Neural progenitor cell (in vitro differentiated cells): ENCODE data around the gene INSYN1. TPM values are rescaled to one million over a fixed set of nuclear protein-coding genes. Genes with fewer than 3 reads are reported as not detected.
A peak's percentile ranks its signal among the peaks of the same experiment; 100 is the strongest.

Source experiments
- DNase-seq: peaks from one replicate; pipeline ENCODE4 v3.0.0-alpha.2; 2016; ENCODE audit warnings: low spot score
- H2AFZ ChIP-seq: fragments of 200-600 bp; sonication (generic); replicated peaks from 2 replicates; pipeline ENCODE4 v1.6.1; 2016; ENCODE audit warnings: antibody characterized with exemption
- H3F3A ChIP-seq: fragments of 200-600 bp; sonication (generic); 2 replicates; pipeline ENCODE4 v1.6.1; 2016; ENCODE audit warnings: antibody characterized with exemption, low read depth
- H3K27ac ChIP-seq: fragments of 200-600 bp; sonication (generic); 2 replicates; pipeline ENCODE4 v1.5.1; 2016; ENCODE audit warnings: mild to moderate bottlenecking
- H3K27me3 ChIP-seq: fragments of 200-600 bp; sonication (generic); 2 replicates; pipeline ENCODE4 v1.6.1; 2016; ENCODE audit warnings: mild to moderate bottlenecking, moderate library complexity
- H3K36me3 ChIP-seq: fragments of 200-600 bp; sonication (generic); 2 replicates; pipeline ENCODE4 v1.5.1; 2016
- H3K4me1 ChIP-seq: fragments of 200-600 bp; sonication (generic); 2 replicates; pipeline ENCODE4 v1.6.1; 2016; ENCODE audit warnings: mixed run types
- H3K4me2 ChIP-seq: fragments of 200-600 bp; sonication (generic); 2 replicates; pipeline ENCODE4 v1.6.1; 2016
- H3K4me3 ChIP-seq: fragments of 200-600 bp; sonication (generic); 2 replicates; pipeline ENCODE4 v1.5.1; 2016
- H3K79me2 ChIP-seq: fragments of 200-600 bp; sonication (generic); 2 replicates; pipeline ENCODE4 v1.6.1; 2016; ENCODE audit warnings: low read depth
- H3K9ac ChIP-seq: fragments of 200-600 bp; sonication (generic); 2 replicates; pipeline ENCODE4 v1.6.1; 2016
- H3K9me3 ChIP-seq: fragments of 200-600 bp; sonication (generic); 2 replicates; pipeline ENCODE4 v1.5.1; 2016; ENCODE audit warnings: low read depth
- H4K20me1 ChIP-seq: fragments of 200-600 bp; sonication (generic); 2 replicates; pipeline ENCODE4 v1.6.1; 2016; ENCODE audit warnings: low read depth
- H3K27ac Mint-ChIP-seq: 3 replicates; pipeline ENCODE4 v1.8.0; 2021; ENCODE audit warnings: mixed read lengths
- H3K27me3 Mint-ChIP-seq: 2 replicates; pipeline ENCODE4 v1.8.0; 2022; ENCODE audit warnings: low read depth, mild to moderate bottlenecking, inconsistent platforms, moderate library complexity, mixed read lengths; ENCODE audit not compliant: insufficient read depth
- H3K36me3 Mint-ChIP-seq: 3 replicates; pipeline ENCODE4 v1.8.0; 2021; ENCODE audit warnings: mixed read lengths
- H3K4me1 Mint-ChIP-seq: 3 replicates; pipeline ENCODE4 v1.8.0; 2021; ENCODE audit warnings: mixed read lengths
- H3K4me3 Mint-ChIP-seq: 3 replicates; pipeline ENCODE4 v1.8.0; 2021; ENCODE audit warnings: mild to moderate bottlenecking, moderate library complexity, mixed read lengths
- H3K9me3 Mint-ChIP-seq: 3 replicates; pipeline ENCODE4 v1.8.0; 2020; ENCODE audit warnings: mixed read lengths
- EZH2 ChIP-seq: fragments of 200-600 bp; sonication (generic); IDR thresholded peaks from 2 replicates; pipeline ENCODE4 v1.6.1; 2017; ENCODE audit warnings: antibody characterized with exemption, mild to moderate bottlenecking, moderate library complexity
- EZH2phosphoT487 ChIP-seq: fragments of 200-600 bp; sonication (generic); IDR thresholded peaks from 2 replicates; pipeline ENCODE4 v1.6.1; 2017; ENCODE audit warnings: antibody characterized with exemption
- total RNA-seq: library from RNA; depleted of rRNA; stranded (reverse); fragments of >200 nt; gene quantifications from 2 replicates; pipeline ENCODE4 v1.2.3, GENCODE V29; 2015; ENCODE audit warnings: low replicate concordance
- TF ChIP-seq, protein P1 (sequence below): fragments of 200-600 bp; sonication (generic); IDR thresholded peaks from 2 replicates; pipeline ENCODE4 v1.5.1; 2017; ENCODE audit warnings: antibody characterized with exemption, mild to moderate bottlenecking

The INSYN1 gene
- total RNA-seq, 1 donor from 2014 or later = 0.17 TPM

DNA sequence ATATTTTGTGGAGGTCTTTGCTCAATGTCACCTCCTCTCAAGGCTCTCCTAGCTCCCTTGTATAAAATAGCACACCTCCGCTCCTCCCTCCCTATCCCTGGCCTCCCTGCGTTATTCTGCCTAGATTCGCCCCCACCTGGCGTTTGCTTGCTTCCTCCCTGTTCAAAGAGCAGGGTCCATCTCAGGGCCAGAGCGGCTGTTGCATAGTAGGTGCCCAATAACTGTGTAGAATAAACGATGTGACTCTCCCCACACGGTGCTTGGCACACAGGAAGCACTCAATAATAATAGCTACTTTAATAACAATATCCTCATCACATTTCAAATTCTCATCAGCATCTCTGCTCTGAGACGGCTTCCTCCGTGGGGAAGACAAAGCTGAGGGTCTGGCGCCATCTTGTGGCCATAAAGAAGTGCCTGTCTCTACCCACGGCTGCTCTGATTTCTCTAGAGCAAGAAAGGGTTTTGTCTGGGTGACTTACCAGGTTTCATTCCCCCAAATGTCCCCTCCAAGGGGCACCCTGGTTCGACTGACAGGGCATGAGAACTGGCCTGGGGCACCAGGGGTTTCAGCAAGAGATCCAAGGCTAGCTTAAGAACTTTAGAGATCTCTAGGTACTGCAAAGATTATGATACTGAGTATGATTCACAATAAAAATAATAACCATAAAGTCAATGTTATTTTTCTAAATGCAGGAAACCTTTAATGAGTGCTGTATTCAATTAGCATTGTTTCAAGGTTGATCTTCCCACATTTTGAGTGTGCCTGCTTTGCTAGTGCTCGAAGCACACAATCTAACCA, 52.9 kb downstream of the INSYN1 start:
- H3K9me3 Mint-ChIP-seq = no peaks in the 10 kb centered on the region
- Histone ChIP-seq H3K9ac (no peak overlapping the region), H3K27me3 (no peaks in the 10 kb centered on the region), H3F3A (peaks cover 12% of the 10 kb centered on the region), H3K79me2 (peaks cover 60% of the 10 kb centered on the region), H2AFZ (no peak overlapping the region), H3K4me1 (peaks cover 6% of the 10 kb centered on the region), H3K4me3 (no peak overlapping the region), H4K20me1 (peaks cover 91% of the 10 kb centered on the region), H3K9me3 (no peaks in the 10 kb centered on the region), H3K36me3 (no peaks in the 10 kb centered on the region), H3K4me2 (no peak overlapping the region), H3K27ac (no peak overlapping the region)
- H3K36me3 Mint-ChIP-seq = peaks cover 6% of the 10 kb centered on the region
- DNase-seq = peak; percentile 89
- TF ChIP-seq EZH2 (no peak), EZH2phosphoT487 (no peak)
- TF ChIP-seq, protein P1, sequence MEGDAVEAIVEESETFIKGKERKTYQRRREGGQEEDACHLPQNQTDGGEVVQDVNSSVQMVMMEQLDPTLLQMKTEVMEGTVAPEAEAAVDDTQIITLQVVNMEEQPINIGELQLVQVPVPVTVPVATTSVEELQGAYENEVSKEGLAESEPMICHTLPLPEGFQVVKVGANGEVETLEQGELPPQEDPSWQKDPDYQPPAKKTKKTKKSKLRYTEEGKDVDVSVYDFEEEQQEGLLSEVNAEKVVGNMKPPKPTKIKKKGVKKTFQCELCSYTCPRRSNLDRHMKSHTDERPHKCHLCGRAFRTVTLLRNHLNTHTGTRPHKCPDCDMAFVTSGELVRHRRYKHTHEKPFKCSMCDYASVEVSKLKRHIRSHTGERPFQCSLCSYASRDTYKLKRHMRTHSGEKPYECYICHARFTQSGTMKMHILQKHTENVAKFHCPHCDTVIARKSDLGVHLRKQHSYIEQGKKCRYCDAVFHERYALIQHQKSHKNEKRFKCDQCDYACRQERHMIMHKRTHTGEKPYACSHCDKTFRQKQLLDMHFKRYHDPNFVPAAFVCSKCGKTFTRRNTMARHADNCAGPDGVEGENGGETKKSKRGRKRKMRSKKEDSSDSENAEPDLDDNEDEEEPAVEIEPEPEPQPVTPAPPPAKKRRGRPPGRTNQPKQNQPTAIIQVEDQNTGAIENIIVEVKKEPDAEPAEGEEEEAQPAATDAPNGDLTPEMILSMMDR = peak; percentile 99
- H3K4me3 Mint-ChIP-seq = no peak overlapping the region
- H3K27ac Mint-ChIP-seq = peak overlapping the region; percentile 76
- H3K27me3 Mint-ChIP-seq = peaks cover 10% of the 10 kb centered on the region
- peaks cover 36% of the 10 kb centered on the region for H3K4me1 Mint-ChIP-seq

DNA sequence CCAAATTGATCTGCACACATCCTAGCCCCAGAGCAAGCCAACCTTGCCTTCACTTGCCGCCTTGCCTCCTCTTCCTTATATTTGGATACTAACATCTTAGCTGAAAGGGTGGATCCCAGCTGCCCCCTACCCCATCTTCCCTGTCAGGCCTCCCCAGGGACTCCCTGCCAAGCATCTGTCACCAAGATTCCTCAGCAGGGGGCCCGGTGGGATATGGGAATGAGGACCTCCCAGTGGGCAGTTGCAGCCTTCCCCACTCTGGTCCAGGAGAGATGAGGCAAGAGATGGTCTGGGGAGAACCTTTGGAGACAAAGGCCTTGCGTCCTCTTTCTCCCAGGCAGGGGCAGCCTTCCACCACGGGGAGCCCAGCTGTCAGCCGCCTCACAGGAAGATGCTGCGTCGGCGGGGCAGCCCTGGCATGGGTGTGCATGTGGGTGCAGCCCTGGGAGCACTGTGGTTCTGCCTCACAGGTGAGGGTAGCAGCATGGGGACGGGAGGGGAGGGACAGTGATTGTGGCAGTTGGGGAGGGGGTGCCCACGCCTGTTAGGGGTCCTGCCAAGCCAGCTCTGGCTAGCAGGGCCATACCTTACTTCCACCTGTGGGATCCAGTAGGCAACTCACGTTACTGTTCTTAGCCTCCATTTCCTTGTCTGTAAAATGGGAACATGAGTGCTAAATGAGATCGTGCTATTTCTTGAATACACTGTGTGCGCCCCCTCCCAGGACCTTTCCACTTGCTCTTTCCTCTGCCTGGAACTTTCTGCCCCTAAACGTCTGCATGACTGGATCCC, 53.7 kb downstream of the INSYN1 start:
- H3K4me2 ChIP-seq = no peak overlapping the region
- no peaks in the 10 kb centered on the region for H3K9me3 Mint-ChIP-seq
- H2AFZ ChIP-seq = no peak overlapping the region
- H3K9me3 ChIP-seq = no peaks in the 10 kb centered on the region
- no peak overlapping the region for H3K27ac Mint-ChIP-seq
- no peak overlapping the region for H3K9ac ChIP-seq
- peaks cover 91% of the 10 kb centered on the region for H4K20me1 ChIP-seq
- H3K4me3 ChIP-seq = no peak overlapping the region
- no peaks in the 10 kb centered on the region for H3K27me3 ChIP-seq
- peaks cover 65% of the 10 kb centered on the region for H3K79me2 ChIP-seq
- H3K4me3 Mint-ChIP-seq = no peak overlapping the region
- no peaks in the 10 kb centered on the region for H3K36me3 ChIP-seq
- DNase-seq = no peak
- H3K4me1 ChIP-seq = peaks cover 6% of the 10 kb centered on the region
- peaks cover 12% of the 10 kb centered on the region for H3F3A ChIP-seq
- no peak overlapping the region for H3K27ac ChIP-seq
- H3K27me3 Mint-ChIP-seq = peaks cover 7% of the 10 kb centered on the region
- peaks cover 4% of the 10 kb centered on the region for H3K36me3 Mint-ChIP-seq
- H3K4me1 Mint-ChIP-seq = peaks cover 36% of the 10 kb centered on the region
- TF ChIP-seq, protein P1 = no peak
- TF ChIP-seq EZH2phosphoT487 (no peak), EZH2 (no peak)

GRCh38 chr15:73697033-73697467, 56.1 kb downstream of the INSYN1 start:
- peaks cover 96% of the 10 kb centered on the region for H4K20me1 ChIP-seq
- no peak overlapping the region for H3K4me3 ChIP-seq
- Mint-ChIP-seq H3K27ac (peak overlapping the region; percentile 34), H3K4me1 (peaks cover 36% of the 10 kb centered on the region), H3K4me3 (peak overlapping the region; percentile 30), H3K9me3 (no peaks in the 10 kb centered on the region), H3K27me3 (peaks cover 7% of the 10 kb centered on the region), H3K36me3 (peaks cover 5% of the 10 kb centered on the region)
- no peaks in the 10 kb centered on the region for H3K36me3 ChIP-seq
- TF ChIP-seq EZH2 = no peak
- no peak for TF ChIP-seq EZH2phosphoT487
- TF ChIP-seq, protein P1 = no peak
- DNase-seq = peak; percentile 38
- H3K79me2 ChIP-seq = peaks cover 89% of the 10 kb centered on the region
- H3F3A ChIP-seq = peaks cover 12% of the 10 kb centered on the region
- peaks cover 7% of the 10 kb centered on the region for H3K4me1 ChIP-seq
- H3K9ac ChIP-seq = no peak overlapping the region
- H3K4me2 ChIP-seq = no peak overlapping the region
- H2AFZ ChIP-seq = no peak overlapping the region
- no peaks in the 10 kb centered on the region for H3K9me3 ChIP-seq
- no peak overlapping the region for H3K27ac ChIP-seq
- no peaks in the 10 kb centered on the region for H3K27me3 ChIP-seq
